GM21528 (cell line): Measurements from ENCODE around the gene SUGCT.

Experiments
- ATAC-seq: cut with Tn5 transposase; IDR thresholded peaks from one replicate; pipeline ENCODE4 v1.9.1; 2021; ENCODE audit warnings: mild to moderate bottlenecking, moderate library complexity; ENCODE audit not compliant: unreplicated experiment, low FRiP score

SUGCT gene

GRCh38 chr7:40310258-40310657 is 175.5 kb downstream of the SUGCT start:
- no peak for ATAC-seq

GRCh38 chr7:40311307-40311706 is 176.5 kb downstream of the SUGCT start:
- peak; percentile 99 for ATAC-seq

GRCh38 chr7:40315277-40315676 is 180.5 kb downstream of the SUGCT start:
- no peak for ATAC-seq

GRCh38 chr7:40316176-40316575 is 181.4 kb downstream of the SUGCT start:
- ATAC-seq: no peak

GRCh38 chr7:40324914-40325313 is 190.1 kb downstream of the SUGCT start:
- no peak for ATAC-seq

- no peak for ATAC-seq
These were observed 192.3 kb downstream of the SUGCT start for GRCh38 chr7:40327113-40327512.

GRCh38 chr7:40327873-40328272 is 193.1 kb downstream of the SUGCT start:
- ATAC-seq: no peak

GRCh38 chr7:40329601-40330153 is 194.9 kb downstream of the SUGCT start:
- peak; percentile 68 for ATAC-seq

- ATAC-seq: no peak
These were observed 195.6 kb downstream of the SUGCT start for GRCh38 chr7:40330408-40330807.

GRCh38 chr7:40331915-40332314 is 197.1 kb downstream of the SUGCT start:
- no peak for ATAC-seq

GRCh38 chr7:40332516-40332915 is 197.7 kb downstream of the SUGCT start:
- ATAC-seq: no peak

GRCh38 chr7:40341836-40342235 is 207.0 kb downstream of the SUGCT start:
- ATAC-seq: no peak

- no peak for ATAC-seq
These were observed 211.7 kb downstream of the SUGCT start for GRCh38 chr7:40346554-40346953.

- no peak for ATAC-seq
These were observed 213.4 kb downstream of the SUGCT start for GRCh38 chr7:40348126-40348728.

GRCh38 chr7:40350100-40350499 is 215.3 kb downstream of the SUGCT start:
- no peak for ATAC-seq

GRCh38 chr7:40354711-40355110 is 219.9 kb downstream of the SUGCT start:
- ATAC-seq: no peak

- ATAC-seq: no peak
These were observed 221.5 kb downstream of the SUGCT start for GRCh38 chr7:40356312-40356711.

- ATAC-seq: no peak
These were observed 222.3 kb downstream of the SUGCT start for GRCh38 chr7:40356871-40357709.

GRCh38 chr7:40369641-40370277 is 235.0 kb downstream of the SUGCT start:
- ATAC-seq: no peak

- no peak for ATAC-seq
These were observed 237.1 kb downstream of the SUGCT start for GRCh38 chr7:40371806-40372440.

GRCh38 chr7:40374575-40374974 is 239.8 kb downstream of the SUGCT start:
- ATAC-seq: no peak
